ENCODE results near the gene OR5K4. TPM values are rescaled to one million over a fixed set of nuclear protein-coding genes. Genes with fewer than 3 reads are reported as not detected.

The OR5K4 gene, protein sequence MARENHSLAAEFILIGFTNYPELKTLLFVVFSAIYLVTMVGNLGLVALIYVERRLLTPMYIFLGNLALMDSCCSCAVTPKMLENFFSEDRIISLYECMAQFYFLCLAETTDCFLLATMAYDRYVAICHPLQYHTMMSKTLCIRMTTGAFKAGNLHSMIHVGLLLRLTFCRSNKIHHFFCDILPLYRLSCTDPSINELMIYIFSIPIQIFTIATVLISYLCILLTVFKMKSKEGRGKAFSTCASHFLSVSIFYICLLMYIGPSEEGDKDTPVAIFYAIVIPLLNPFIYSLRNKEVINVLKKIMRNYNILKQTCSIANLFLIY
- not detected for polyA plus RNA-seq (ENCODE audit: insufficient read length in 3 of 3)

DNA sequence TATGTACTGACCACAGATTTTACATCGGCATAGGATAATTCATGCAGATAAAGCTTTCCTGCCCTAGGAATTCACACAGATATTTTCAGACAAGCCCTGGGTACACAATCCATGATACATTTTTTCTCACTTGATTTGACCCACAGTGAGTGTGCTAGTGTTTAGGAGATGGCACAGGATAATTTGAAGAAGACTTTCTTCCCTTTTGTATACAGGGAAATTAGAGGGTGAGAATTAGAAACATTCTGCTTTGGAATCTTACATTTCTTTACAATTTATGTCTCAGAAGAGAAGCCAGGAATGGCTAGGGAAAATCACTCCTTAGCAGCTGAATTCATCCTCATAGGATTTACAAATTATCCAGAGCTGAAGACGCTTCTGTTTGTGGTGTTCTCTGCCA, at the start of gene OR5K4:
Gene OR5K4 (plus strand): TSS at position 301 of the 400 bp plus-strand sequence. CDS start 0 bp downstream, at position 301.
- no peak for DNase-seq (ENCODE audit: low read depth in 3 of 3, low spot score in 2 of 3)

- DNase-seq (ENCODE audit: low read depth in 3 of 3, low spot score in 2 of 3): no peak
Measured at GRCh38 chr3:98322101-98322500, 31.6 kb upstream of the OR5K4 start.

DNA sequence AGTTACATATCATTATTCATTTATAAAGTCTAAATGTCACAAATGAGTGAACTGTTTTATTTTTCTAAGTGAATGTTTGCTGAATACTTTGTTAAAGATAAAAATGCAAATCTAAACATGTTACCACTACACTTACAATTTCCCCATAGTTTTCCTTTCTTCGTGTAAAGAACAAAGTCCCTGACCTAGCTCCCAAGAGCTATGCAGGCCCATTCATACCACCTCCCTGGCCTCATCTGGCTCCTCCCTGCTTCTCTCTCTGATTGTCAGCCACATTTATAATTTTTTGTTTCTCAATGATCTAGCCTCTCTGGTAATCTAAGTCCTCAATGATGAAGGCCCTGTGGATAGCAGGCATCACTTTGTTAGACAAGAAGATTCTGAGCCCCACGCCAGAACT, 31.0 kb upstream of the OR5K4 start:
- DNase-seq (ENCODE audit: low read depth in 3 of 3, low spot score in 2 of 3): no peak

DNA sequence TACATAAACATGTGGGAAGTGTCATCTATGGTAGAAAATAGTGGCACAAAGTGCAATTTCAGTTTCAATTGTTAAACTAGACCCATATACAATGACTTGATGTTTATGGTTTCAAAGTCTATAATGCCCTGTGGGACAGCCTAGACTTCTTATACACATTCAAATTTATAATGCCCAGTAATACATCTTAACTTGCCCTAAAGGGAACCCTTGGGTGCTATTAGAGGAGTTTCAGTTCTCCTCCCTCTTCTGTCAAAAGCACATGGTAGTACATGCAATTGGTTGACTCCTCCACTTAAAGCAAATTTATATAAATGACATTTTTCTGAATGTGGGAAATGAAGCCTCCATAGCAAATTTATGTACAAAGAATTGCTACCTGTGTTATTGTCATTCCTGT, 30.2 kb upstream of the OR5K4 start:
- DNase-seq (ENCODE audit: low read depth in 3 of 3, low spot score in 2 of 3): no peak

DNA sequence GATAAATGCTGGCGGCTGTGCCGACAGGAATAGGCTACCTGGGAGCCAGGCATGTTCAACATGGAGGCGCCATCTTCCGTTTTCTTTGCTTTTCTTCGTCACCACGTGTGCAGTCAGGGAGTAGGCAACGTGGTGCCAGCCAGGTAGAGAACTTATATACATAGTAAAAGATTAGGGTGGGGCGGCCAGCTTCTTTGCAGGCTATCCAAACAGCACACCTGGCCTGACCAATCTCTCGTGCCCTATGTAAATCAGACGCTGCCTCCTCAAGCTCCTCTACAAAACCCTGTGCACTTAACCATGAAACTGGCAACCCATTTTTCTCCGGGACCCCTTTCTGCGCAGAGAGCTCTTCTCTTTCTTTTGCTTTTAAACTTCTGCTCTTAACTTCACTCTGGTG, 28.6 kb upstream of the OR5K4 start:
- DNase-seq (ENCODE audit: low read depth in 3 of 3, low spot score in 2 of 3): no peak

- DNase-seq (ENCODE audit: low read depth in 3 of 3, low spot score in 2 of 3): no peak
Measured at GRCh38 chr3:98326105-98326893, 27.4 kb upstream of the OR5K4 start.

- DNase-seq (ENCODE audit: low read depth in 3 of 3, low spot score in 2 of 3): no peak
Measured at GRCh38 chr3:98326945-98327344, 26.7 kb upstream of the OR5K4 start.

GRCh38 chr3:98328933-98329332, 24.7 kb upstream of the OR5K4 start:
- no peak for DNase-seq (ENCODE audit: low read depth in 3 of 3, low spot score in 2 of 3)

DNA sequence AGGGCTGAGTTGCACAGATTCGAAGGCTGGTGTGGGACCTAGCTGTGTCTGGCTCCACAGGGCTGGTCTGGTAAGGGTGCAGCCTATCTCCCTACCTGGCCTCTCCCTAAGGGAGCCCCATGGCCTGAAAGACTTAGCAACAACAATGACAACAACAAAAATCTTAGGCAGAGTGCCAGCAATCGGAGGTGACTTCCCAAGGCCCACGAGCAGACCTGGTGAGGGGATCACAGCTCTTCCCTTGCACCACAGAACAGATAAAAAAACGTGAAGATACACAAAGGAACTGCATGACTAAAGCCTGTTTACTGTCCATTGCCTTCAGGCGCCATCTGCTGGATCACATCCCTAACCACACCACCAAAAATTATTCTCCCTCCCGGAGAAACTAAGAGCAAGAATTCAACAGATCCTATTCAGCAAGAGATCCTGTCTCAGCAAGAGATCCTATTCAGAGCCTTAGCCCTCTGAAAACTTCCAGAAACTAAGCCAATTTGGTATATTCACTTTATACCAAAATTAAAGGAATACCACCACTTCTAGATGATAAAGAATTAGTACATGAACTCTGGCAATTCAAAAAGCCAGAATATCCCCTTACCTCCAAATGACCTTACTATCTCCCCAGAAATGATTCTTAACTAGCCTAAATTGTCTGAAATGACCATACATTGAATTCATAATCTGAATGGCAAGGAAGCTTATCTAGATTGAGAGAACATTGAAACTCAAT, 24.1 kb upstream of the OR5K4 start:
- DNase-seq (ENCODE audit: low read depth in 3 of 3, low spot score in 2 of 3): peak in 2 of 3 donors; percentile 21 to 23

DNA sequence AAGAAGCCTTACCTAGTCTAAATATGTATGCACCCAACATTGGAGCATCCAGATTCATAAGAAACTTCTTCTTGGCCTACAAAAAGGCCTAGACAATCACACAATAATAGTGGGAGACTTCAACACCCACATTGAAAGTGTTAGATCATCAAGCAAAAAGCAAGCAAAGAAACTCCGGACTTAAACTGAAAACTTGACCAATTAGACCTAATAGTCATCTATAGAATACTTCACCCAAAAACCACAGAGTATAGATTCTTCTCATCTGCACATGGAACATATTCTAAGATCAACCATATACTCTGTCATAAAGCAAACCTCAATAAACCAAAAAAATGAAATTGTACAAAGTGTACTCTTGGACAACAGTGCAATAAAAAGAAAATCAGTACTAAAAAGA, 22.3 kb upstream of the OR5K4 start:
- no peak for DNase-seq (ENCODE audit: low read depth in 3 of 3, low spot score in 2 of 3)

DNA sequence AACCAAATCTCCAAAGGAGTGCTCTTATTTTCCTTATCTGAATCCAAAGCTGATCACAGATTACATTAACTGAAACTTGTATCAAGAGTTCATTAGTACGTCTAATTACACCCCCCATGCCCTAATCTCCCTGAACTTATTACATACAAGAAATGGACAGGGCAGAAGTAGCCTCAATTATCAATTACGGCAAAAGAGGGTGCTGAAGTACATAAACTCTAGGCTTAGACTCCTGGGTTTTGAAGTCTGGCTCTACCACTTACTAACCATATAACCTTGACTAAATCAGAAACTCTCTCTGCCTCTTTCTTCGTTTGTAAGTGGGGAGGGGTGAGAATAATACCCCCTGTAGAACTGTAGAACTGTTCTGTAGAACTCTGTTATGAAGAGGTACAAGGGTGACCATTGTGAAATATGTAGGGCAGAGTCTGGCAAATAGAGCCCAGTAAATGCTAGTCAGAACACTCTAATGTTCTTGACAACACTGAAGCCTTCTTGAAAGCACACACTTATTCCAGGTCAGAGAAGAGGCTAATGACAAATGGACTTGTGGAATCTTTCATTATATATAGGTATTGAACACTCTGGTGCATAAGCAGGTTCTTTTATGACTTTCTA, 19.6 kb upstream of the OR5K4 start:
- DNase-seq (ENCODE audit: low read depth in 3 of 3, low spot score in 2 of 3): no peak

GRCh38 chr3:98339031-98339430, 14.6 kb upstream of the OR5K4 start:
- DNase-seq (ENCODE audit: low read depth in 3 of 3, low spot score in 2 of 3): no peak

GRCh38 chr3:98341758-98342157, 11.9 kb upstream of the OR5K4 start:
- DNase-seq (ENCODE audit: low read depth in 3 of 3, low spot score in 2 of 3): no peak

DNA sequence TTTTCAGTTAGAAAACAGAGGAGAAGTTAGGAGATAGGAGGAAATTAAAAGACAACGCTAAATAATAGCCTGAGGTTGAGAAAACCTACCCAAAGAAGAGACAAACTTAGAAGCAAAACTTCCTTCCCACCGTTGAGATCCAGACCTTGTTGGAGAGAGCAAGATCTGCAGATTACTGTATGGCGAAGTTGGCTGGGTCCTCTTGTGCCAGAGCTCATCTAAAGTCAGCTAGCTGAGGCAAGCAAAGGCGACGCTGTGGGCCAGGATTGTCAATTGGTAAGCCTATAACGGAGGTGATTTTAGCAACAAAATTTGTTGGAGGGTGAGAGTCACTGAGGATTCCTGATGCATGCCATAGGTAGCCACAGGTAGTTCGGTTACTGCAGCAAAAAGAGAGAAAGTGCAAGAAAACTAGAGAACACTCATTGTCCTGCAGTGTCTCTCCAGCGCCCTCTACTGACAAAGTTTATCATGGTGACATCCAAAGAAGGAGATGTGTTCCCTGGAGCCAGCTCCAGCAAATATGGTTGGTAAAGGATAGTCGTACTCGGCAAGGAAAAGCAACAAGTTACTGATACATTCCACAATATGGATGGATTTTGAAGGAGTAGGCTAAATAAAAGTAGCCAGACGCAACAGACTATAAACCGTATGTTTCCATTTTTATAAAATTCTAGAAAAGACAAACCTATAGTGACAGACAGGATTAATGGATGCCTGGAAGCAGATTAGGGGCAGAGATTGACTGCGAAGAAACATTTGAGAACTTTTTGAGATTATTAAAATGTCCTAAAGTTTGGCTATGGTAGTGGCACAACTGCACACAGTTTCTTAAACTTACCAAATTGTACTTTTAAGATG, 9.8 kb upstream of the OR5K4 start:
- DNase-seq (ENCODE audit: low read depth in 3 of 3, low spot score in 2 of 3): peak in 2 of 3 donors; percentile 15 to 29

DNA sequence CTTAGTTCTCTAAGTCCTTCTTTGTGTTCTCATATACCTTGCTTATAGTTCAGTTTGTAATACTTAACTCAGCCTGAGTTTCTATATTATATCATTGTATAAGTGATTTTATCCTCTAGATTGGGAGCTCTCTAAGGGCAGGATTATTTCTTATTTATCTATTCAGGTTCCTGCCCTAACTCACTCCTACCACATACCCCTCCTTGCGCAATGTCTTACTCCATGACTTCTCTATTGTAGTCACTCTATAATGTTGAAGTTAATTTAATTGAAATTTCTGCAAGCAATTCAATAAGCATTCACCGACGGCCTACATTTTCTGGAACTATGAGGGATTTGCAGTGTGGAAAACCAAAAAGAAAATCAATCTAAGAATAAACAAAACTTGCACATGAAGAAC, 3.6 kb upstream of the OR5K4 start:
- no peak for DNase-seq (ENCODE audit: low read depth in 3 of 3, low spot score in 2 of 3)

DNA sequence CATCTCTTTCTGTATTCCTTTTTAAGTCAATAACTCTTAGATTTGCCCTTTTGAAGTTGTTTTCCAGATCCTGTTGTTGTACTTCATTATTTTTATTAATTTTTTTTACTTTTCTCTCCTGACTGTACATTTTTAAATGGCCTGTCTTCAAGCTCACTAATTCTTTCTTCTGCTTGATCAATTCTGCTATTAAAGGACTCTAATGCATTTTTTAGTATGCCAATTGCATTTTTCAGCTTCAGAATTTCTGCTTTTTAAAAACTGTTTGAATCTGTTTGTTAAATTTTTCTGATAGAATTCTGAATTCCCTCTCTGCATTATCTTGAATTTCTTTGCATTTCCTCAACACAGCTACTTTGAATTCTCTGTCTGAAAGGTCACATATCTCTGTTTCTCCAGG, 5.6 kb downstream of the OR5K4 start:
- DNase-seq (ENCODE audit: low read depth in 3 of 3, low spot score in 2 of 3): no peak

GRCh38 chr3:98359993-98360675, 6.5 kb downstream of the OR5K4 start:
- DNase-seq (ENCODE audit: low read depth in 3 of 3, low spot score in 2 of 3): no peak

DNA sequence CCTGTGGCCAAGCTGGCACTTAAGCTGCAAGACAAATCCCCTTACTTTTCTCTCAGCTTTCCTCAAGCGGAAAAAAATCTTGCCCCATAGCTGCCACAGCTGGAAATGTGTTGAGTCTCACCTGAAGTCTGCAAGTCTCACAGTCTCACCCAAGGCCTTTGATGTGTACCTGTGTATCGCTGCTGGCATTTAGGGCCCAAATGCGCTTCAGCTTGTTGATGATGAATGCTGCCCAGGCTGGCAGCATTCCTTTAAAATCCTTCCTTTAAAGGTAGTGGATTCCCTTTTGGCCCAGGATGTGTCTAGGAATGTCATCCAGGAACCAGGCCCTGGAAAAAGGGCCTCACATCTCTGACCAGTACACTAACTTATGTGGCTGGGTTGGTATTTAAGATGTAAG, 7.0 kb downstream of the OR5K4 start:
- no peak for DNase-seq (ENCODE audit: low read depth in 3 of 3, low spot score in 2 of 3)

- no peak for DNase-seq (ENCODE audit: low read depth in 3 of 3, low spot score in 2 of 3)
Measured at GRCh38 chr3:98361289-98361688, 7.6 kb downstream of the OR5K4 start.
